Activated B cell treated with CpG ODN at 0.5 μM for 24 hours (primary cell): ENCODE results near the gene TAS2R60. TPM values are rescaled to one million over a fixed set of nuclear protein-coding genes. Genes with fewer than 3 reads are reported as not detected.

Source experiments
- ATAC-seq: fragments of 200-7000 bp; cut with Tn5 transposase; one replicate; pipeline ENCODE4 v1.10.0; 2021; ENCODE audit warnings: low read depth, mild to moderate bottlenecking, moderate library complexity
- CTCF ChIA-PET: fragments of 350-600 bp; sonication (Branson Sonifier 250); formaldehyde crosslinking; loops from one replicate; lab custom pipeline; 2021; ENCODE audit warnings: antibody characterized with exemption; lab: Charles Lee
- POLR2A ChIA-PET: fragments of 350-600 bp; sonication (Branson Sonifier 250); formaldehyde crosslinking; loops from one replicate; lab custom pipeline; 2021; ENCODE audit warnings: antibody characterized with exemption; lab: Charles Lee
- DNase-seq: peaks from one replicate; pipeline ENCODE4 v3.0.0; 2022
- H3K27ac Mint-ChIP-seq: one replicate; pipeline ENCODE4 v1.8.0; 2020; ENCODE audit warnings: mixed read lengths
- H3K27me3 Mint-ChIP-seq: one replicate; pipeline ENCODE4 v1.8.0; 2021; ENCODE audit warnings: mixed read lengths
- H3K36me3 Mint-ChIP-seq: one replicate; pipeline ENCODE4 v1.8.0; 2021; ENCODE audit warnings: low read depth, mixed read lengths
- H3K4me1 Mint-ChIP-seq: one replicate; pipeline ENCODE4 v1.8.0; 2021; ENCODE audit warnings: mixed read lengths
- H3K4me3 Mint-ChIP-seq: one replicate; pipeline ENCODE4 v1.8.0; 2020; ENCODE audit warnings: mild to moderate bottlenecking, mixed read lengths
- H3K9me3 Mint-ChIP-seq: one replicate; pipeline ENCODE4 v1.8.0; 2020; ENCODE audit warnings: mixed read lengths
- CTCF ChIP-seq: fragments of 200-600 bp; IDR thresholded peaks from one replicate; pipeline ENCODE4 v1.8.0; 2022; ENCODE audit warnings: antibody characterized with exemption, mild to moderate bottlenecking
- intact Hi-C: fragments of 100-400 bp; cut with micrococcal nuclease; formaldehyde crosslinking; loops from one replicate; pipeline ENCODE4 v1.15.1; 2024
- total RNA-seq: library from RNA; stranded (reverse); gene quantifications from 2 replicates; pipeline ENCODE4 v1.2.3, GENCODE V29; 2022

Gene TAS2R60
- total RNA-seq, 1 donor from 2014 or later = not detected

- Mint-ChIP-seq H3K27ac (no peak overlapping the region), H3K9me3 (no peaks in the 10 kb centered on the region), H3K27me3 (peaks cover 16% of the 10 kb centered on the region), H3K36me3 (no peaks in the 10 kb centered on the region), H3K4me1 (peaks cover 4% of the 10 kb centered on the region), H3K4me3 (no peak overlapping the region)
- intact Hi-C loops = no loop called here
- ChIA-PET POLR2A (no interaction called here), CTCF (no interaction called here)
- DNase-seq (no peak), ATAC-seq (no peak)
- TF ChIP-seq CTCF = no peak
Measured at GRCh38 chr7:143436325-143436946, 6.8 kb upstream of the TAS2R60 start.

- TF ChIP-seq CTCF = no peak
- no peak for ATAC-seq
- peaks cover 14% of the 10 kb centered on the region for H3K27me3 Mint-ChIP-seq
- CTCF ChIA-PET = no interaction called here
- no peak for DNase-seq
- H3K4me3 Mint-ChIP-seq = no peak overlapping the region
- H3K4me1 Mint-ChIP-seq = peaks cover 4% of the 10 kb centered on the region
- POLR2A ChIA-PET = no interaction called here
- H3K36me3 Mint-ChIP-seq = no peaks in the 10 kb centered on the region
- H3K27ac Mint-ChIP-seq = no peak overlapping the region
- H3K9me3 Mint-ChIP-seq = no peaks in the 10 kb centered on the region
- intact Hi-C loops = no loop called here
Measured at GRCh38 chr7:143437578-143437977, 5.7 kb upstream of the TAS2R60 start.

- no peak for DNase-seq
- intact Hi-C loops = no loop called here
- Mint-ChIP-seq H3K9me3 (no peaks in the 10 kb centered on the region), H3K36me3 (no peaks in the 10 kb centered on the region), H3K4me3 (no peak overlapping the region), H3K27me3 (peaks cover 7% of the 10 kb centered on the region), H3K27ac (no peak overlapping the region), H3K4me1 (peaks cover 4% of the 10 kb centered on the region)
- ChIA-PET CTCF (no interaction called here), POLR2A (no interaction called here)
- ATAC-seq = no peak
- no peak for TF ChIP-seq CTCF
Measured at GRCh38 chr7:143439866-143440265, 3.4 kb upstream of the TAS2R60 start.

GRCh38 chr7:143444063-143444782 is 970 bp downstream of the TAS2R60 start:
- Mint-ChIP-seq H3K4me3 (no peak overlapping the region), H3K4me1 (no peaks in the 10 kb centered on the region), H3K27me3 (peaks cover 7% of the 10 kb centered on the region), H3K27ac (no peak overlapping the region), H3K9me3 (no peaks in the 10 kb centered on the region), H3K36me3 (no peaks in the 10 kb centered on the region)
- ATAC-seq (no peak), DNase-seq (no peak)
- POLR2A ChIA-PET = no interaction called here
- CTCF ChIA-PET = no interaction called here
- intact Hi-C loops = no loop called here
- no peak for TF ChIP-seq CTCF

- Mint-ChIP-seq H3K27ac (no peak overlapping the region), H3K9me3 (no peaks in the 10 kb centered on the region), H3K36me3 (no peaks in the 10 kb centered on the region), H3K4me3 (no peak overlapping the region), H3K27me3 (peaks cover 7% of the 10 kb centered on the region), H3K4me1 (no peaks in the 10 kb centered on the region)
- no peak for TF ChIP-seq CTCF
- POLR2A ChIA-PET = no interaction called here
- intact Hi-C loops = no loop called here
- CTCF ChIA-PET = no interaction called here
- no peak for DNase-seq
- no peak for ATAC-seq
Measured at GRCh38 chr7:143444785-143445184, 1.5 kb downstream of the TAS2R60 start.
